HCT116 (cell line): ENCODE measurements around the gene GPX3.

ENCODE experiments used
- CEBPB ChIP-seq: IDR thresholded peaks from 2 replicates; pipeline ENCODE4 v1.6.1; 2012; ENCODE audit warnings: low read depth
- EGR1 ChIP-seq: IDR thresholded peaks from 2 replicates; pipeline ENCODE4 v1.6.1; 2012; ENCODE audit warnings: low read depth
- ELF1 ChIP-seq: IDR thresholded peaks from 2 replicates; pipeline ENCODE4 v1.6.1; 2012; ENCODE audit warnings: low read depth, borderline replicate concordance
- EZH2 ChIP-seq: fragments of 200-600 bp; sonication (generic); IDR thresholded peaks from 2 replicates; pipeline ENCODE4 v1.6.1; 2017; ENCODE audit warnings: antibody characterized with exemption, mixed run types
- EZH2phosphoT487 ChIP-seq: fragments of 200-600 bp; IDR thresholded peaks from 2 replicates; pipeline ENCODE4 v1.6.1; 2018; ENCODE audit warnings: antibody characterized with exemption, borderline replicate concordance
- FOSL1 ChIP-seq: IDR thresholded peaks from 2 replicates; pipeline ENCODE4 v1.6.1; 2012; ENCODE audit warnings: low read depth
- POLR2A ChIP-seq: IDR thresholded peaks from 2 replicates; pipeline ENCODE4 v1.7.0; 2011; ENCODE audit warnings: borderline replicate concordance; ENCODE audit not compliant: insufficient read depth, insufficient read length; ENCODE audit errors: extremely low read depth
- POLR2AphosphoS5 ChIP-seq: IDR thresholded peaks from 2 replicates; pipeline ENCODE4 v1.6.1; 2011; ENCODE audit warnings: mild to moderate bottlenecking, low read depth, low read length, moderate library complexity
- SP1 ChIP-seq: IDR thresholded peaks from 2 replicates; pipeline ENCODE4 v1.6.1; 2012; ENCODE audit warnings: low read depth
- TF ChIP-seq, protein P1 (sequence below), 3 experiments: fragments of 200-600 bp in 1 of 3; sonication (generic) in 1 of 3; IDR thresholded peaks in 2 of 3; conservative IDR thresholded peaks in 1 of 3; 2 replicates each; pipeline ENCODE4 v1.5.1; 2012 to 2017; ENCODE audit warnings: low read depth in 2 of 3, low read length in 2 of 3, antibody characterized with exemption in 1 of 3, borderline replicate concordance in 1 of 3, control low read depth in 1 of 3, mild to moderate bottlenecking in 1 of 3, mixed read lengths in 1 of 3, mixed run types in 1 of 3, moderate library complexity in 1 of 3; ENCODE audit not compliant: insufficient read depth in 1 of 3
- TF ChIP-seq, protein P2 (sequence below): IDR thresholded peaks from 2 replicates; pipeline ENCODE4 v1.6.1; 2012

DNA sequence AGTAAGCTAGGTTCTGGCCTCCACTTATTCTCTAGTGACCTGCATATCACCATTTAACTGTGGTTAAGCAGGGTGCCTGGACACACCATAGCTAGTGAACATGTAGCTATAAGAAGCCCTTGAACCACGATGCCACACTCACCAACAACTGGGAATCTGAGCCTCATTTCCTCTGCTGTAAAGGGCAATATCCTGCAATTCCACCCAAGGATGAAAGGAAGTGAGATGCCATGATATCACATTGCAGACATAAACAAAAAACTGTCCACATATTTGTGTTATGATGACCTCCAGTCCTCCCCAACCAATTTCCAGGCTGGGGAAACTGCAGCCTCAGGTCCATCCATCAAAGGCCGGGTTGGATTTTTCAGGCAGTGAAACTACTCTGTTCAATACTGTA is 50.1 kb downstream of the GPX3 start:
- TF ChIP-seq POLR2AphosphoS5 (no peak), CEBPB (no peak), FOSL1 (no peak), EZH2 (no peak), POLR2A (no peak), EGR1 (no peak), EZH2phosphoT487 (no peak), ELF1 (no peak), SP1 (no peak)
- TF ChIP-seq, protein P1, sequence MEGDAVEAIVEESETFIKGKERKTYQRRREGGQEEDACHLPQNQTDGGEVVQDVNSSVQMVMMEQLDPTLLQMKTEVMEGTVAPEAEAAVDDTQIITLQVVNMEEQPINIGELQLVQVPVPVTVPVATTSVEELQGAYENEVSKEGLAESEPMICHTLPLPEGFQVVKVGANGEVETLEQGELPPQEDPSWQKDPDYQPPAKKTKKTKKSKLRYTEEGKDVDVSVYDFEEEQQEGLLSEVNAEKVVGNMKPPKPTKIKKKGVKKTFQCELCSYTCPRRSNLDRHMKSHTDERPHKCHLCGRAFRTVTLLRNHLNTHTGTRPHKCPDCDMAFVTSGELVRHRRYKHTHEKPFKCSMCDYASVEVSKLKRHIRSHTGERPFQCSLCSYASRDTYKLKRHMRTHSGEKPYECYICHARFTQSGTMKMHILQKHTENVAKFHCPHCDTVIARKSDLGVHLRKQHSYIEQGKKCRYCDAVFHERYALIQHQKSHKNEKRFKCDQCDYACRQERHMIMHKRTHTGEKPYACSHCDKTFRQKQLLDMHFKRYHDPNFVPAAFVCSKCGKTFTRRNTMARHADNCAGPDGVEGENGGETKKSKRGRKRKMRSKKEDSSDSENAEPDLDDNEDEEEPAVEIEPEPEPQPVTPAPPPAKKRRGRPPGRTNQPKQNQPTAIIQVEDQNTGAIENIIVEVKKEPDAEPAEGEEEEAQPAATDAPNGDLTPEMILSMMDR (IDR thresholded peaks at IDR 0.05 in 2 of 3, conservative IDR thresholded peaks at IDR 0.05 in 1 of 3; ENCODE audit: borderline replicate concordance in 1 of 3, insufficient read depth in 1 of 3, low read depth in 2 of 3, low read length in 2 of 3) = no peak
- TF ChIP-seq, protein P2, sequence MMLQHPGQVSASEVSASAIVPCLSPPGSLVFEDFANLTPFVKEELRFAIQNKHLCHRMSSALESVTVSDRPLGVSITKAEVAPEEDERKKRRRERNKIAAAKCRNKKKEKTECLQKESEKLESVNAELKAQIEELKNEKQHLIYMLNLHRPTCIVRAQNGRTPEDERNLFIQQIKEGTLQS = no peak
